SU-DHL-6 (cell line): ENCODE data around the gene NHSL2.

Experiments
- EZH2phosphoT487 ChIP-seq: fragments of 200-600 bp; sonication (generic), shearing (Covaris generic); conservative IDR thresholded peaks from 2 replicates; pipeline ENCODE4 v1.6.1; 2018; ENCODE audit warnings: mild to moderate bottlenecking, antibody characterized with exemption, low read length, moderate library complexity, mixed read lengths
- TF ChIP-seq, protein P1 (sequence below): fragments of 200-600 bp; sonication (generic); IDR thresholded peaks from one replicate; pipeline ENCODE4 v1.5.1; 2017; ENCODE audit warnings: antibody characterized with exemption, mild to moderate bottlenecking, low read length, moderate library complexity; ENCODE audit not compliant: insufficient read depth, poor library complexity, severe bottlenecking

DNA sequence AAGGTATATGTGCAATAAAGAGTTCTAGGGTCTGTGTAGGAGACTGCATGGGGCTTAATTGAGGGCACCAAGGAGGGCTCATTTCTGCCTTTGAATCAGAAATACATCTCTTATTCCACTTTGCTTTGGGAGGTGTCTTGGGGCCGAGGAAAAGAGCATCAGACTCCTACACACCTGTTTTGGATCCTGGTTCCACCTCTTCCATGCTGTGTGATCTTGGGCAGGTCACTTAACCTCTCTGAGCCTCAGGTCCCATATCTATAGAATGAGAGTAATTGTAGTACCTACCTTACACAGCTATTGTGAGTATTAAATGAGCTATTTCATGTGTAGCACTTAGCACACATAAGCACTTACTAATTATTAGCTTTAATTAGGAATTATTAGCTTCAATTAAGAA lies 120.5 kb downstream of the NHSL2 start:
- TF ChIP-seq, protein P1, sequence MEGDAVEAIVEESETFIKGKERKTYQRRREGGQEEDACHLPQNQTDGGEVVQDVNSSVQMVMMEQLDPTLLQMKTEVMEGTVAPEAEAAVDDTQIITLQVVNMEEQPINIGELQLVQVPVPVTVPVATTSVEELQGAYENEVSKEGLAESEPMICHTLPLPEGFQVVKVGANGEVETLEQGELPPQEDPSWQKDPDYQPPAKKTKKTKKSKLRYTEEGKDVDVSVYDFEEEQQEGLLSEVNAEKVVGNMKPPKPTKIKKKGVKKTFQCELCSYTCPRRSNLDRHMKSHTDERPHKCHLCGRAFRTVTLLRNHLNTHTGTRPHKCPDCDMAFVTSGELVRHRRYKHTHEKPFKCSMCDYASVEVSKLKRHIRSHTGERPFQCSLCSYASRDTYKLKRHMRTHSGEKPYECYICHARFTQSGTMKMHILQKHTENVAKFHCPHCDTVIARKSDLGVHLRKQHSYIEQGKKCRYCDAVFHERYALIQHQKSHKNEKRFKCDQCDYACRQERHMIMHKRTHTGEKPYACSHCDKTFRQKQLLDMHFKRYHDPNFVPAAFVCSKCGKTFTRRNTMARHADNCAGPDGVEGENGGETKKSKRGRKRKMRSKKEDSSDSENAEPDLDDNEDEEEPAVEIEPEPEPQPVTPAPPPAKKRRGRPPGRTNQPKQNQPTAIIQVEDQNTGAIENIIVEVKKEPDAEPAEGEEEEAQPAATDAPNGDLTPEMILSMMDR = no peak
- no peak for TF ChIP-seq EZH2phosphoT487
